ENCODE measurements around the gene ZCCHC24. TPM values are rescaled to one million over a fixed set of nuclear protein-coding genes. Genes with fewer than 3 reads are reported as not detected.
"Not testable (repeated sequence)": the region's sequence is repeated elsewhere in the genome, so short reads cannot be mapped to it uniquely, and the experiment has no call there.

Gene ZCCHC24
- total RNA-seq, 1 experiment from 2014 or later, result 4.3 TPM

DNA sequence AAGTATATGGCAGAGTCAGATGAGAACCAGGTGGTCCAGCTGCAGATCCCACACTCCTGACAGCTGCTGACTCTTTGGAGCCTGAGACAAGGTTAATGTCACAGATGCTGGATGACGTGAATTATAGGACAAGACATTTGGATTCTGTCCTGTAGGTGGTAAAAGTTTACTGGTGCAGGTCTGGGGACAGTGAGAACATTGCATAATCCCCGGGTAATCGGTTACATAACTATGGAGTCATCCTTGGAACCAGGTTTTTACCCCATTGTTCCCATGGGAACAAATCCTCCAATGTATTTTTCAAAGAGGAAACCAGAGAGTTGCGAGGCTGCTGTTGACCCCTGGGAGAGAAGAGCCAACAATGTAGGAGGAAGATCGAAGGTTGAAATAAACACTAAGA is 27.5 kb upstream of the ZCCHC24 start:
- DNase-seq (ENCODE audit: low read depth), result no peak

- no peak for DNase-seq (ENCODE audit: low read depth)
Measured at GRCh38 chr10:79472449-79472848, 27.0 kb upstream of the ZCCHC24 start.

GRCh38 chr10:79471776-79472175 is 26.4 kb upstream of the ZCCHC24 start:
- no peak for DNase-seq (ENCODE audit: low read depth)

GRCh38 chr10:79470096-79470495 is 24.7 kb upstream of the ZCCHC24 start:
- DNase-seq (ENCODE audit: low read depth), result no peak

GRCh38 chr10:79468841-79469585 is 23.6 kb upstream of the ZCCHC24 start:
- DNase-seq (ENCODE audit: low read depth), result no peak

DNA sequence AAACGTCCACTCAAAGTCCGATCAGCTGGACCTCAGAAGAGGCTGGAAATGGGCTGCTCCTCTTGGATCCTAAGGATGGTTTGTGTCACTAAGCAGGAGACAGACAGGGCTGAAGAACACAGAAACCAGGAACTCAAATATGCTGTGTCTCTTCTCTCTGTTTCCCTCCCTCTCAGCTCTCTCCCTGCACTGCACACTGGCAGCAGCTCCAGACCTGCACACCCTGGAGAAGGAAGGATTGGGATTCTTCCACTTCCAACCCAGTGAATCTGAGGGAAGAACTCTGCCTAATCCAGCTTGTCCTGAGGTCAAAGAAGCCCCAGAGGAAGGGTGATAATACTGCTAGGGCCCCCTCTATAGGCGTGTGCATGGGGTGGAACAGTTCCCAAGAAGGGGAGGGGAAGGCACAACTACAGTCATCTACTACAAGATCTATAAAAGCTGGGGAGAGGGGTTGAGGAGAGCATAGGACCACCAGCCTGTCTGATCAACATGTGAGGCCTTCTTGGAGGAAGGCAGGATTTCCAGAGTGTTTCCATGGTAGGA is 22.7 kb upstream of the ZCCHC24 start:
- no peak for DNase-seq (ENCODE audit: low read depth)

DNA sequence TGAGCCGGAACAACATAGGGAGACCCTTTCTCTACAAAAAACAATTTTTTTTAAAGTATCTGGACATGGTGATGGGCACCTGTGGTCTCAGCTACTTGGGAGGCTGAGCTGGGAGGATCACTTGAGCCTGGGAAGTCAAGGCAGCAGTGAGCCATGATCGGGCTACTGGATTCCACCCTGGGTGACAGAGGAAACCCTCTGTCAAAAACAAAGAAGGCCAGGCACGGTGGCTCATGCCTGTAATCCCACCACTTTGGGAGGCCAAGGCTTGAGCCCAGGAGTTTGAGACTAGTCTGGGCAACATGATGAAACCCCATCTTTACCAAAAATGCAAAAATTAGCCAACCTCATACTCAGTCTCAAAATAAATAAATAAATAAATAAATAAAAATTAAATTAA is 19.9 kb upstream of the ZCCHC24 start:
- DNase-seq (ENCODE audit: low read depth), result no peak

GRCh38 chr10:79463578-79464496 is 18.4 kb upstream of the ZCCHC24 start:
- DNase-seq (ENCODE audit: low read depth), result no peak

DNA sequence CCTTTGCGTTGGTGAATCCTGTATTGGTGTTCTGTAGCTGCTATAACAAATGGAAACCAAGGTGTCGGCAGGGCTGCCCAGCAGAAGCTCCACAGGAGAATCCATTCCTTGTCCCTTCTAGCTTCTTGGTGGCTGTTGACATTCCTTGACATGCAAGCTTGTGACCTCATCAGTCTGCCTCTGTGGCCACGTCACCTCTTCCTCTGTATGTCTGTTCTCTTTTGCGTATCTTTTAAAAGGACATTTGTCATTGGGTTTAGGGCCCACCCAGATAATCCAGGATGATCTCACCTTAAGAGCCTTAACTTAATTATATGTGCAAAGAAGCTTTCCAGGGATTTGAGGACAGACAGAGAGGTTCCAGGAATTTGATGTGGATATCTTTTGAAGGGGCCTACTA is 15.3 kb upstream of the ZCCHC24 start:
- no peak for DNase-seq (ENCODE audit: low read depth)

DNA sequence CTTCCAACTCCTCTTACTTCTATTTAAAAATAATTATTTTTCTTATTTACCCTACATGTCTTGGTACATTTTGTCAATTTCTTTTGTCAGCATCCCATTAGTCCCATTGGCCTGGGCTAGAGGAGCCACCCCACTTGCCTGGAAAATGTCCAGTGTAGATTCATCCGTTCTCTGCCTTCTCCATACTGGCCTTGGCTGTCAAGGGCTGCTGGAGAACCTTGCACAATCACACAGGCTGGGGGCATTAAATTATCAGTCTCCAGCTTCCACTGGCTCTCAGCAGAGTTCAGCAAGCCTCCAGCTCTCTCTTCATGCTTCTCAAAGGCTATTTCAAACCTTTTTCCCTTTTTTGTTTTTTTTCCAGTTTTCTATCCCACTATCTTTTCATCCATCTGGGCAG is 13.8 kb upstream of the ZCCHC24 start:
- DNase-seq (ENCODE audit: low read depth), result no peak

GRCh38 chr10:79458483-79458882 is 13.1 kb upstream of the ZCCHC24 start:
- DNase-seq (ENCODE audit: low read depth), result no peak

- DNase-seq (ENCODE audit: low read depth), result no peak
Measured at GRCh38 chr10:79457256-79457785, 11.9 kb upstream of the ZCCHC24 start.

GRCh38 chr10:79454259-79454658 is 8.8 kb upstream of the ZCCHC24 start:
- DNase-seq (ENCODE audit: low read depth), result peak; percentile 50

- DNase-seq (ENCODE audit: low read depth), result no peak
Measured at GRCh38 chr10:79453392-79453791, 8.0 kb upstream of the ZCCHC24 start.

GRCh38 chr10:79452174-79452611 is 6.8 kb upstream of the ZCCHC24 start:
- DNase-seq (ENCODE audit: low read depth), result no peak

DNA sequence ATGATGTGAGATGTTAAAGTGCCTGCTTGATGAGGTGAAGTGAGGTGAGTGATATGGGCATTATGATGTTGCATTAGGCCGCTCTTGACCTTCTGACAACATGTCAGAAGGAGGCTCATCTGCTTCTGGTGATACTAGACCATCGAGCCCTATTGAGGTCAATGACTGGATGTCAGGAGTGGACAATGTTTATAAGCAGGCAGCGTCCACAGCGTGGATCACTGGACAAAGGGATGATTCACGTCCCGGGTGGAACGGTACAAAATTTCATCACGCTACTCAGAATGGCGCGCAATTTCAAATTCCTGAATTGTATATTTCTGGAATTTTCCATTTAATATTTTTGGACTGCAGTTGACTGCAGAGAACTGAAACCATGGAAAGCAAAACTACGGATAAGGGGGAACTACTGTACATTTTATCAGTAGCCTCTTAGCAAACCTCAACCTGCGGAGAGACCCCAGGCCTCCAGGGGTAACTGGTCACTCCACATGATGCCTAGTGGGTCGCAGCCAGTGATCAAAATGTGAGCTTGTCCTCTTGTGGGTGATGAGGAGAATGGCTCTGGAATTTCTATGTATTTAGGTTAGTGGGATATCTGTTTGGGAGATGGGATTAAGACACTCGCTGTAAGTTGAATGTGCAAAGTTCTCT is 5.7 kb upstream of the ZCCHC24 start:
- DNase-seq (ENCODE audit: low read depth), result no peak

DNA sequence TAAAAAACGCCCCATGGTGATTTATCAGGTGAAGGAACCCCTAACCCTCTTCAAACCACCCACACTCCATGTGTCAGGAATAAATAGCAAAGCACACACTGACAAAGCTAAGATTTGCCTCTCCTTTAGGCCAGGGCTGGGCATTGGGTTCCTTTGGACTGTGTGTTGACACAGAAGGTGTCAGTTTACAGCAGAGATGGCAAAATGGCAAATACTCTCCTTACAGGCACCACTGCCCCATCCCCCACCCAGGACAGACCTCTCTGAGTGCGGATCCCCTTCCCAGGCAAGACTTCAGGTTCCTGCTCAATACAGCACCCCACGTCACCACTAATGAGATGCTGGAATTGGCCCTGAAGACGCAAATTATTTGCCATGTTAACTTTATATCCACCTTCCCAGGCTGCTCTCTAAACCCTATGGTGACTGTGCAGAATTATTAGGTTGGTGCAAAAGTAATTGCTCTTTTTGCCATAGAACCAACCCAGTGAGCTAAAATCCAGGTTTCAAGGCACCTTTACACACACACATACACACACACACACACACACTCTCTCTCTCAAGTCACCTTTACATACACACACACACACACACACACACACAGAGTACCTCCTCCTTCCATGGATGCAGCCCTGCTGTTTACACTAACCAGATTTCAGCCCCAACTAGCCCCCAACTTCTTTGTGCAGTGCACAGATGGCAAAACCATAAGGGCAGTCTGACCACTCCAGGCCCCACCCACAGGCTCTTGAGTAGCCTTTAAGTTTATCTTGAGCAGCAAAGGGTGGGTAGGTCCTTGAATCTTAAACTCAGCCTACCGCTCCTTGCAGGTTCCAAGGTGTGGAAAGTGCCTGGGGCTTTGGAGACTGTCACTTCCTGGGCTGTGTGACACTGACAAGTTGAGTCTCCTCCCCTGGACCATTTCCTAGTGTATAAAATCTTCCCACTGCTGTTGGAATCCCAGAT is 4.0 kb upstream of the ZCCHC24 start:
- DNase-seq (ENCODE audit: low read depth), result no peak

DNA sequence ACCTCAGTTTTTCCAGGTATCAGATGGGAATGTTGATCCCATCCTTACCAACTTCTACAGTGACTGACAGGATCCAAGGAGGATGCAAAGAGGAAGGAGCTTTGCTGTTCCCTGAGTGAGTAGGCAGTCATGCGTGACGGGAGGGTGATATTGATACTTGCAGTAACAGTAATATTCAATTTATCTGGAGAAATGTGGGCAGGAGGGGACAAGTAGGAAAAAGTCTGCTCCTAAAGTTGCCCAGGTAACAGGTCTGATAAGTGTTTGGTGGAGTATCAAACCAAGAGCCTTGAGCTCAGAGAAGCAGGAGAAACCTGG is 3.3 kb upstream of the ZCCHC24 start:
- no peak for DNase-seq (ENCODE audit: low read depth)

GRCh38 chr10:79447911-79448731 is 2.7 kb upstream of the ZCCHC24 start:
- no peak for DNase-seq (ENCODE audit: low read depth)

GRCh38 chr10:79447249-79447648 is 1.8 kb upstream of the ZCCHC24 start:
- DNase-seq (ENCODE audit: low read depth), result not testable (repeated sequence)
